Right lobe of liver (tissue), 6 donors: ENCODE results near the gene TAB3. TPM values are rescaled to one million over a fixed set of nuclear protein-coding genes. Genes with fewer than 3 reads are reported as not detected.

Experiments used
- ATAC-seq, 4 donors: fragments of 200-7000 bp; cut with Tn5 transposase; one replicate each; pipeline ENCODE4 v1.9.1; 2020; ENCODE audit warnings: mild to moderate bottlenecking in 4 of 4, moderate library complexity in 4 of 4
- DNase-seq, 3 donors: peaks; one replicate each; pipeline ENCODE4 v3.0.0-alpha.2; 2020
- H3K27ac ChIP-seq, 3 donors: fragments of 200-600 bp; one replicate each; pipeline ENCODE4 v1.8.0; 2022
- H3K27me3 ChIP-seq, 2 donors: fragments of 200-600 bp; one replicate each; pipeline ENCODE4 v1.8.0; 2022
- H3K36me3 ChIP-seq, 4 donors: fragments of 200-600 bp; sonication (generic) in 1 of 4; one replicate each; pipeline versions ENCODE4 v1.5.1 to v1.8.0; 2017 to 2022; ENCODE audit warnings: control low read depth in 1 of 4
- H3K4me1 ChIP-seq, 4 donors: fragments of 200-600 bp; sonication (generic) in 1 of 4; one replicate each; pipeline versions ENCODE4 v1.5.1 to v1.8.0; 2017 to 2022; ENCODE audit warnings: control low read depth in 1 of 4
- H3K4me3 ChIP-seq, 3 donors: fragments of 200-600 bp; one replicate each; pipeline ENCODE4 v1.8.0; 2022
- H3K9me3 ChIP-seq, 4 donors: fragments of 200-600 bp; sonication (generic) in 1 of 4; one replicate each; pipeline versions ENCODE4 v1.5.1 to v1.8.0; 2017 to 2022; ENCODE audit warnings: control low read depth in 1 of 4
- POLR2A ChIP-seq: fragments of 450-650 bp; IDR thresholded peaks from one replicate; pipeline ENCODE4 v1.6.1; 2017; ENCODE audit warnings: antibody characterized with exemption, mild to moderate bottlenecking
- WGBS: methylation state at CpG from one replicate; pipeline ENCODE4 v1.1.6; 2018; ENCODE audit warnings: low coverage, low lambda C conversion rate; ENCODE audit not compliant: insufficient coverage; ENCODE audit errors: missing lambda C conversion rate; 5-methylcytosine and 5-hydroxymethylcytosine counted together
- intact Hi-C, 2 donors: fragments of 100-400 bp; cut with DNase I; formaldehyde crosslinking; loops; one replicate each; pipeline versions ENCODE4 v1.11.2 to v1.14.1; 2022
- total RNA-seq, 6 experiments: library from RNA; depleted of rRNA in 2 of 6; stranded (reverse); fragments of >200 nt in 2 of 6; fragmentation: NEBNext Ultra II Directional in 3 of 6; extraction: Animal tissue kit (Norgen Biotek cat#: 25700) in 3 of 6; gene quantifications; one replicate each; pipeline versions ENCODE4 v1.1.0 to v1.2.4, GENCODE V29; 2016 to 2023
- TF ChIP-seq, protein P1 (sequence below), 4 donors: fragments of 200-600 bp in 3 of 4; fragments of 450-650 bp in 1 of 4; IDR thresholded peaks; one replicate each; pipeline versions ENCODE4 v1.5.1 to v1.8.0; 2016 to 2022; ENCODE audit warnings: antibody characterized with exemption in 4 of 4, mild to moderate bottlenecking in 2 of 4
- donor health status: DM: no; HTN: yes; CAD: no.
- donor health status: DM: no; HTN: no; CAD: no.
- donor health status: DM: no; HTN: no; CAD: no.
- donor health status: DM: no; HTN: yes; CAD: no.
- donor health status: DM: no; HTN: yes; CAD: no.

Gene TAB3
- total RNA-seq, 6 experiments from 2014 or later: 17.1 to 38.6 (median 23.6) TPM

DNA sequence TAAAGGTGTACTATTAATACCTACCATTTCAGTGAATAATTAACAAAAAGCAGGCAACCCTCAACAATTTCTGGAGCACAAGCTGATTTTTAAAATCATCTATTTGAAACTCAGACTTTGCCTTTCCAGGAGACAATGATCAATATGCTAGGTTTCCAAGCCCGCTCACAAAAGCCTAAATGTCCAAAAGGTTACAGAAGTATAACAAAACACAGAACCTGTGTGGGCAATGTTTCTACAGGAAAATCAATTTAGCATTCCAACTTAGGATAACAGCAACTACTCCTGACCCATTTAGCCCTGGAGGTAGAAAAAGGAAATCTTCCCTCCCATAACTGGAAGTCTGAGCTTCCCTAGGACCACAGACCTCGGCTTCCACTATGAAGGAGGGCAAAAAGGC, 3.9 kb downstream of the TAB3 start:
- ATAC-seq (peak; percentile 1 to 46 (median 10)), DNase-seq (no peak)
- Histone ChIP-seq H3K4me3 (peak overlapping the region in 1 of 3 donors; percentile 6), H3K36me3 (no peaks in the 10 kb centered on the region), H3K9me3 (no peaks in the 10 kb centered on the region), H3K27ac (peak overlapping the region in 2 of 3 donors; percentile 11 to 69), H3K27me3 (no peaks in the 10 kb centered on the region), H3K4me1 (peaks cover 0 to 7% (median 0%) of the 10 kb centered on the region in 4 donors)
- intact Hi-C loops: no loop called here
- TF ChIP-seq, protein P1, sequence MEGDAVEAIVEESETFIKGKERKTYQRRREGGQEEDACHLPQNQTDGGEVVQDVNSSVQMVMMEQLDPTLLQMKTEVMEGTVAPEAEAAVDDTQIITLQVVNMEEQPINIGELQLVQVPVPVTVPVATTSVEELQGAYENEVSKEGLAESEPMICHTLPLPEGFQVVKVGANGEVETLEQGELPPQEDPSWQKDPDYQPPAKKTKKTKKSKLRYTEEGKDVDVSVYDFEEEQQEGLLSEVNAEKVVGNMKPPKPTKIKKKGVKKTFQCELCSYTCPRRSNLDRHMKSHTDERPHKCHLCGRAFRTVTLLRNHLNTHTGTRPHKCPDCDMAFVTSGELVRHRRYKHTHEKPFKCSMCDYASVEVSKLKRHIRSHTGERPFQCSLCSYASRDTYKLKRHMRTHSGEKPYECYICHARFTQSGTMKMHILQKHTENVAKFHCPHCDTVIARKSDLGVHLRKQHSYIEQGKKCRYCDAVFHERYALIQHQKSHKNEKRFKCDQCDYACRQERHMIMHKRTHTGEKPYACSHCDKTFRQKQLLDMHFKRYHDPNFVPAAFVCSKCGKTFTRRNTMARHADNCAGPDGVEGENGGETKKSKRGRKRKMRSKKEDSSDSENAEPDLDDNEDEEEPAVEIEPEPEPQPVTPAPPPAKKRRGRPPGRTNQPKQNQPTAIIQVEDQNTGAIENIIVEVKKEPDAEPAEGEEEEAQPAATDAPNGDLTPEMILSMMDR (IDR thresholded peaks at IDR 0.05): no peak
- no peak for TF ChIP-seq POLR2A
- WGBS: 37% methylated on average over 2 of the region's 2 CpGs

DNA sequence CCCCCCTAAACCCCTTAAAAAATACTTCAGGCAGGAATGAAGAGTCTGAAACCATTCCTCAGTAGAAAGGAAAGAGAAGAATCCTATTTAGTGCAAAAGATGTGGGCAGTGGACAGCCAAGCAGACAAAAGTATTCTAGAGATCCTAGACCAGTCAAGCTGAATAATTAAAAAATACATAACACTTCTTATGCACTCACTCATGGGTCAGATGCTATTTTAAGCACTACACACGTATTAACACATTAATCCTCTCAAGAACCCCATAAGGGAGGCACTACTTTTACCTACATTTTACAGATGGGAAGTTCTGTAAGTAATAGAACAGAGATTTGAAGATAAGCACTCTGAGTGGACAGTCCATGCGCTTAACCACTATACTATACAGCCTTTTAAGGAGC, 5.9 kb downstream of the TAB3 start:
- ATAC-seq (no peak), DNase-seq (no peak)
- Histone ChIP-seq H3K4me3 (no peak overlapping the region), H3K36me3 (no peaks in the 10 kb centered on the region), H3K27me3 (no peaks in the 10 kb centered on the region), H3K27ac (peak overlapping the region in 1 of 3 donors; percentile 13), H3K9me3 (no peaks in the 10 kb centered on the region), H3K4me1 (peaks cover 0 to 7% (median 0%) of the 10 kb centered on the region in 4 donors)
- 58% methylated on average over 2 of the region's 2 CpGs for WGBS
- no peak for TF ChIP-seq POLR2A
- TF ChIP-seq, protein P1 (IDR thresholded peaks at IDR 0.05): no peak
- intact Hi-C loops: no loop called here

DNA sequence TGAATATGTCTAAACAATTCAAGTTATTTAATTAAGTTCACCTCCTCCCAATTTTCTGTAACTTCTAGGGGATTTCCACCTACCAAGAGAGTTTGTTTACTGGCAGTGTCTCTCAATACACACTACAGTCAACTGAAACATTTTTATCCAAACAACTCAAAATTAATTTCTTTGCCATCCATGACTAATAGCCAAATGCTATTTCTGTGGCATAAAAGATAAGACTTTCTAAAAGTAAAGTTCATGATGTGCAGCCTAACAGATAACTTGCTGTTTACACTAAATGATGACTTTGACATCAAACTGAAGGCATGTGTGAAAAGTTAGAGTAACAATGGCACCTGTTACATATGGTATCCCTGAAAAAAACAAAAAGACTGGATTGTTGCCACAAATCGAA, 7.3 kb downstream of the TAB3 start:
- H3K27ac ChIP-seq: no peak overlapping the region
- peaks cover 0 to 7% (median 0%) of the 10 kb centered on the region in 4 donors for H3K4me1 ChIP-seq
- H3K4me3 ChIP-seq: no peak overlapping the region
- intact Hi-C loops: no loop called here
- H3K9me3 ChIP-seq: no peaks in the 10 kb centered on the region
- no peak for DNase-seq
- H3K27me3 ChIP-seq: no peaks in the 10 kb centered on the region
- 69% methylated on average over 1 of the region's 1 CpG for WGBS
- TF ChIP-seq, protein P1 (IDR thresholded peaks at IDR 0.05): no peak
- TF ChIP-seq POLR2A: no peak
- H3K36me3 ChIP-seq: no peaks in the 10 kb centered on the region
- ATAC-seq: peak in 1 of 4 donors; percentile 36

DNA sequence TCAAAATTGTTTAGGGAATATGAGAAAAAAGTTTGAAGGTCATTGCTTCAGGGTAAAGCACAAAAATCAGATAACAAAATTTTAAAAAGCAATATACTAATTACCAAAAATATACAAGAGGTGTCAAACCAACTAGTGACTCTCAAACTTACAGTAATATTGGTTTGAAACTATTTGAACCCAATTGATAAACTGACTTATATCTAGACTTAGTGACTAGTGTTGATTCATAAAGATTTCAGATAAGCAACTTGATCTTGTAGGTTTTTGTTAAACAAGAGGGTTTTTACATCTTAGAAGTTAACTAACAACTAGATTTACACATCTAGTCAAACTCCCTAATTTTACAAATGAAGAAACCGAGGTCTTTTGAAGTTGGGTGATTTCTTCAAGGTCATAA, 7.7 kb downstream of the TAB3 start:
- no peaks in the 10 kb centered on the region for H3K36me3 ChIP-seq
- H3K27me3 ChIP-seq: no peaks in the 10 kb centered on the region
- 18% methylated on average over 1 of the region's 1 CpG for WGBS
- DNase-seq (no peak), ATAC-seq (no peak)
- H3K4me3 ChIP-seq: no peak overlapping the region
- TF ChIP-seq, protein P1 (IDR thresholded peaks at IDR 0.05): no peak
- TF ChIP-seq POLR2A: no peak
- intact Hi-C loops: no loop called here
- no peaks in the 10 kb centered on the region for H3K9me3 ChIP-seq
- peaks cover 0 to 7% (median 0%) of the 10 kb centered on the region in 4 donors for H3K4me1 ChIP-seq
- H3K27ac ChIP-seq: no peak overlapping the region

DNA sequence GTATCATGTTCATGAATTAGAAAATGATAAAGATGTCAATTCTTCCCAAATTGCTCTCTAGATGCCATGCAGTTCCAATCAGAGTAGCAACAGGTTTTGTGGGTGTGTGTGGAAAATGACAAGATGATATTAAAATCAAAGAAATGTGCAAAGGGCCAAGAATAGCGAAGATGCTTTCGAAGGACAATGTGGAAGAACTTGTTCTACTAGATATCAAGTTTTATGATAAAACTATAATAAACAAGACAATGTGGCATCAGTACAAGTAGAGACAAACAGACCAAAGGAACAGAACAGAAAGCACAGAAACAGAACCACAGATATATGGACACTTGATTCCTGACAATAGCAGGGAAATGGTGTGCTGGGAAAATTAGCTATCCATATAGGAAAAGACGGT, 9.0 kb downstream of the TAB3 start:
- Histone ChIP-seq H3K27me3 (no peaks in the 10 kb centered on the region), H3K27ac (no peak overlapping the region), H3K9me3 (no peaks in the 10 kb centered on the region), H3K4me3 (no peak overlapping the region), H3K4me1 (peaks cover 0 to 7% (median 0%) of the 10 kb centered on the region in 4 donors), H3K36me3 (no peaks in the 10 kb centered on the region)
- no peak for TF ChIP-seq POLR2A
- TF ChIP-seq, protein P1 (IDR thresholded peaks at IDR 0.05): no peak
- DNase-seq (no peak), ATAC-seq (no peak)
- intact Hi-C loops: no loop called here
- WGBS: 61% methylated on average over 3 of the region's 3 CpGs
